NCI-H1436 treated with DMSO at 0.1 percent for 48 hours (cell line): Measurements from ENCODE around the gene NRM.

Experiments used
- DNase-seq: peaks from one replicate; lab custom pipeline; 2025; lab: John Stamatoyannopoulos, UW

The NRM gene

GRCh38 chr6:30688569-30688968 is 2.2 kb downstream of the NRM start:
- no peak for DNase-seq

GRCh38 chr6:30687659-30688431 is 2.9 kb downstream of the NRM start:
- DNase-seq, result no peak

- DNase-seq, result peak; percentile 79
Measured at GRCh38 chr6:30686908-30687658, 3.7 kb downstream of the NRM start.

GRCh38 chr6:30686009-30686907 is 4.5 kb downstream of the NRM start, which contains the start of gene PPP1R18:
TSS of gene PPP1R18 (minus strand) at chr6:30686645. CDS start at chr6:30686018, 627 bp downstream.
- DNase-seq, result no peak

GRCh38 chr6:30685157-30686008 is 5.4 kb downstream of the NRM start:
- no peak for DNase-seq

- DNase-seq, result no peak
Measured at GRCh38 chr6:30684386-30685156, 6.2 kb downstream of the NRM start.

GRCh38 chr6:30683980-30684338 is 6.8 kb downstream of the NRM start:
- DNase-seq, result no peak

- no peak for DNase-seq
Measured at GRCh38 chr6:30683183-30683979, 7.4 kb downstream of the NRM start.

- no peak for DNase-seq
Measured at GRCh38 chr6:30682143-30683117, 8.4 kb downstream of the NRM start.

GRCh38 chr6:30681766-30682142 is 9.0 kb downstream of the NRM start:
- no peak for DNase-seq

- DNase-seq, result no peak
Measured at GRCh38 chr6:30679765-30680535, 10.8 kb downstream of the NRM start.

- no peak for DNase-seq
Measured at GRCh38 chr6:30678964-30679726, 11.6 kb downstream of the NRM start.

- no peak for DNase-seq
Measured at GRCh38 chr6:30676660-30677285, 14.0 kb downstream of the NRM start.

GRCh38 chr6:30672445-30673253 is 18.1 kb downstream of the NRM start, which contains the start of gene DHX16:
TSS of gene DHX16 (minus strand) at chr6:30673006. CDS start at chr6:30672841, 165 bp downstream.
- DNase-seq, result peak; percentile 82

- no peak for DNase-seq
Measured at GRCh38 chr6:30670760-30671527, 19.8 kb downstream of the NRM start.
